GM12878 (cell line): Measurements from ENCODE around the gene MCEMP1. TPM values are rescaled to one million over a fixed set of nuclear protein-coding genes. Genes with fewer than 3 reads are reported as not detected.

Experiments used
- ATAC-seq: fragments of 200-7000 bp; cut with Tn5 transposase; 3 replicates; pipeline ENCODE4 v1.9.1; 2020; ENCODE audit warnings: mild to moderate bottlenecking, moderate library complexity
- BruUV-seq: library from RNA; stranded (reverse); fragments of 400-500 nt; replicated peaks from 2 replicates; lab custom pipeline; 2021; lab: Mats Ljungman, UMichigan
- CTCF ChIA-PET: fragments of 300-600 bp; sonication (Branson Sonifier 250); formaldehyde crosslinking; extraction: SDS; loops from one replicate; lab custom pipeline; 2021; ENCODE audit warnings: inconsistent platforms; lab: Yijun Ruan, JAX
- POLR2A ChIA-PET: fragments of 350-600 bp; formaldehyde crosslinking; extraction: SDS; loops from one replicate; lab custom pipeline; 2021; ENCODE audit warnings: inconsistent platforms; lab: Charles Lee
- RAD21 ChIA-PET: fragments of 300-600 bp; sonication (Branson Sonifier 250); formaldehyde crosslinking; loops from one replicate; lab custom pipeline; 2023; ENCODE audit warnings: antibody characterized with exemption; ENCODE audit not compliant: unreplicated experiment; lab: Charles Lee
- SMC1A ChIA-PET: fragments of 300-600 bp; sonication (Branson Sonifier 250); formaldehyde crosslinking; loops from one replicate; lab custom pipeline; 2023; ENCODE audit not compliant: unreplicated experiment, uncharacterized antibody; lab: Charles Lee
- DNase-seq: peaks from one replicate; pipeline ENCODE4 v3.0.0-alpha.2; 2011; ENCODE audit warnings: low read depth, low spot score
- FAIRE-seq: peaks from 3 replicates; lab custom pipeline; 2011; peaks lifted over from hg19 to GRCh38; lab: Jason Lieb, UNC
- H2AFZ ChIP-seq: 2 replicates; pipeline ENCODE4 v1.6.0; 2011; ENCODE audit warnings: low read depth, low read length, control low read depth; ENCODE audit not compliant: control insufficient read depth
- H3K27ac ChIP-seq: 2 replicates; pipeline ENCODE4 v1.5.1; 2011; ENCODE audit warnings: control low read depth; ENCODE audit not compliant: control insufficient read depth, insufficient read depth
- H3K27me3 ChIP-seq, 2 experiments: replicated peaks in 1 of 2; 2 replicates each; pipeline versions ENCODE4 v1.6.0 to v1.6.1; 2011; ENCODE audit warnings: low read length in 1 of 2; ENCODE audit not compliant: control insufficient read depth in 2 of 2, insufficient read depth in 2 of 2
- H3K36me3 ChIP-seq, 2 experiments: 2 replicates each; pipeline ENCODE4 v1.5.1; 2011; ENCODE audit warnings: low read length in 1 of 2; ENCODE audit not compliant: control insufficient read depth in 2 of 2, insufficient read depth in 2 of 2
- H3K4me1 ChIP-seq: 2 replicates; pipeline ENCODE4 v1.6.1; 2011; ENCODE audit warnings: mild to moderate bottlenecking, low read length, moderate library complexity, mixed read lengths; ENCODE audit not compliant: control insufficient read depth, insufficient read depth
- H3K4me2 ChIP-seq: 2 replicates; pipeline ENCODE4 v1.6.0; 2011; ENCODE audit warnings: control low read depth; ENCODE audit not compliant: control insufficient read depth, insufficient read depth
- H3K4me3 ChIP-seq: fragments of 200-600 bp; sonication (generic); 2 replicates; pipeline ENCODE4 v1.5.1; 2016
- H3K79me2 ChIP-seq: 2 replicates; pipeline ENCODE4 v1.6.0; 2011; ENCODE audit warnings: low read length; ENCODE audit not compliant: control insufficient read depth, insufficient read depth
- H3K9ac ChIP-seq: 2 replicates; pipeline ENCODE4 v1.8.0; 2011; ENCODE audit warnings: low read length, control low read depth, mixed read lengths; ENCODE audit not compliant: control insufficient read depth, insufficient read depth
- H3K9me3 ChIP-seq: replicated peaks from 3 replicates; pipeline ENCODE4 v1.5.1; 2011; ENCODE audit warnings: mild to moderate bottlenecking, low read length; ENCODE audit not compliant: control insufficient read depth, insufficient read depth
- H4K20me1 ChIP-seq: 2 replicates; pipeline ENCODE4 v1.6.0; 2011; ENCODE audit not compliant: control insufficient read depth, insufficient read depth
- CREM ChIP-seq: IDR thresholded peaks from 2 replicates; pipeline ENCODE4 v1.6.1; 2014; ENCODE audit warnings: antibody characterized with exemption, low read depth
- GATAD2B ChIP-seq: fragments of 450-650 bp; conservative IDR thresholded peaks from 2 replicates; pipeline ENCODE4 v1.6.1; 2017; ENCODE audit warnings: low read depth, mild to moderate bottlenecking, moderate library complexity
- HCFC1 ChIP-seq: fragments of 150-350 bp; IDR thresholded peaks from 2 replicates; pipeline ENCODE4 v1.6.1; 2014; ENCODE audit warnings: low read length
- IKZF1 ChIP-seq: fragments of 450-650 bp; conservative IDR thresholded peaks from 2 replicates; pipeline ENCODE4 v1.6.1; 2017; ENCODE audit warnings: antibody characterized with exemption, mild to moderate bottlenecking
- JUND ChIP-seq: IDR thresholded peaks from 2 replicates; pipeline ENCODE4 v1.6.1; 2012; ENCODE audit warnings: low read depth, mild to moderate bottlenecking, low read length, improper control_type of control experiment, moderate library complexity
- LARP7 ChIP-seq: fragments of 450-650 bp; IDR thresholded peaks from 2 replicates; pipeline ENCODE4 v1.6.1; 2017; ENCODE audit warnings: mild to moderate bottlenecking
- MEF2B ChIP-seq: fragments of 450-650 bp; IDR thresholded peaks from 2 replicates; pipeline ENCODE4 v1.6.1; 2018; ENCODE audit warnings: mild to moderate bottlenecking, moderate library complexity; ENCODE audit not compliant: partially characterized antibody, poor library complexity, severe bottlenecking
- MTA3 ChIP-seq: IDR thresholded peaks from 2 replicates; pipeline ENCODE4 v1.6.1; 2012; ENCODE audit warnings: low read length, inconsistent platforms, borderline replicate concordance
- RBBP5 ChIP-seq: fragments of 200-600 bp; sonication (generic); conservative IDR thresholded peaks from 2 replicates; pipeline ENCODE4 v1.6.1; 2016
- ZBED1 ChIP-seq: IDR thresholded peaks from 2 replicates; pipeline ENCODE4 v1.6.1; 2016; ENCODE audit warnings: borderline replicate concordance
- ZNF274 ChIP-seq: IDR thresholded peaks from one replicate; pipeline ENCODE4 v1.8.0; 2011; ENCODE audit not compliant: insufficient read length, insufficient read depth
- WGBS: methylation state at CpG from one replicate; pipeline ENCODE4 v1.1.6; 2016; ENCODE audit warnings: low lambda C conversion rate; ENCODE audit not compliant: insufficient replicate concordance, insufficient coverage; ENCODE audit errors: missing lambda C conversion rate; 5-methylcytosine and 5-hydroxymethylcytosine counted together
- in situ Hi-C: fragments of 300-500 bp; cut with MboI; formaldehyde crosslinking; loops from 9 replicates; pipeline ENCODE4 v1.14.3; 2018; ENCODE audit warnings: mixed read lengths
- intact Hi-C: fragments of 100-400 bp; cut with micrococcal nuclease; formaldehyde crosslinking; loops from one replicate; pipeline ENCODE4 v1.14.2; 2022; ENCODE audit not compliant: unreplicated experiment
- polyA plus RNA-seq, 11 experiments: library from polyadenylated mRNA; depleted of rRNA in 4 of 11; unstranded in 6 of 11; stranded (reverse) in 5 of 11; fragments of >200 nt; fragmentation: Nextera tagmentation in 4 of 11; fragmentation: Illumina TruSeq in 1 of 11; extraction: Ambion mirVana in 4 of 11; extraction: Trizol in 1 of 11; gene quantifications; 1 replicate in 1 of 11; 2 replicates in 10 of 11; pipeline versions ENCODE4 v1.2.1 to v1.2.3, GENCODE V29; 2011 to 2016; ENCODE audit warnings: inconsistent platforms in 2 of 11, missing spikeins in 2 of 11, low read depth in 1 of 11
- total RNA-seq, 4 experiments: library from RNA; depleted of rRNA in 3 of 4; stranded (reverse); fragments of >200 nt in 3 of 4; fragmentation: Illumina TruSeq in 1 of 4; extraction: Trizol in 1 of 4; gene quantifications; 2 replicates each; pipeline versions ENCODE4 v1.2.1 to v1.2.3, GENCODE V29; 2013 to 2021
- TF ChIP-seq, protein P1 (sequence below): fragments of 450-650 bp; IDR thresholded peaks from 2 replicates; pipeline ENCODE4 v1.6.1; 2017; ENCODE audit warnings: antibody characterized with exemption, mild to moderate bottlenecking, moderate library complexity
- TF ChIP-seq, protein P2 (sequence below): fragments of 450-650 bp; IDR thresholded peaks from 2 replicates; pipeline ENCODE4 v1.6.1; 2016; ENCODE audit warnings: mild to moderate bottlenecking
- TF ChIP-seq, protein P3 (sequence below): fragments of 450-650 bp; IDR thresholded peaks from 2 replicates; pipeline ENCODE4 v1.6.1; 2017; ENCODE audit warnings: mild to moderate bottlenecking, moderate library complexity

The MCEMP1 gene
- total and polyA plus RNA-seq, 10 of the 15 experiments (the other 5 are each of a cell fraction or from before 2014, with no cell fraction given) = 0.08 to 0.55 (median 0.26) TPM; not detected in 1

DNA sequence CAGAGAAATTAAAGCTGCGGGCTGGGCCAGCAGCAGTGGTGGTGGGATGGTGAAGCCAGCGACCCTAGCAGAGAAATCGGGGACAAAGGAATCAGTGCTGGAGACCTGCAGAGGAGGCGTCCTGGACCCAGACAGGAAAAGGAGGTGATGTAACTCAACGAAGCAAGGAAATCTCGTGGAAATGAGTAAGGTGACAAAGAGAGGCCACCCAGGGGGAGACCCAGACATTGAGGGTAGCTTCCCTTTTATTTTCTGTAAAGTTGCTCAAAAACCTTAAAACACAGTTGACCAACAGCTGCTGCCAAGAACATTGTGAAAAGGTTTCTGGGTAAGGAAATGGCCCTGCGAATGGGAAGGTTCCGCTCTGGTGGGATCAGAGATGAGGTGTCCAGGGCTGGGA lies 21.3 kb upstream of the MCEMP1 start (continued):
- TF ChIP-seq LARP7 (no peak), IKZF1 (no peak)

- Histone ChIP-seq H3K79me2 (no peaks in the 10 kb centered on the region), H3K9me3 (no peaks in the 10 kb centered on the region), H4K20me1 (no peaks in the 10 kb centered on the region), H3K27ac (no peak overlapping the region), H3K4me3 (no peak overlapping the region), H2AFZ (peak overlapping the region; percentile 51), H3K4me2 (peak overlapping the region; percentile 70; the same call in 1 of the 2 replicates), H3K9ac (no peak overlapping the region), H3K36me3 (no peaks in the 10 kb centered on the region), H3K27me3 (no peaks in the 10 kb centered on the region), H3K4me1 (peaks cover 19% of the 10 kb centered on the region)
- WGBS = 56% methylated on average over 14 of the region's 14 CpGs
- FAIRE-seq (no peak), DNase-seq (no peak), ATAC-seq (no peak)
- ChIA-PET SMC1A (interaction anchor here (0.6 to 1.1 kb wide), 4 partner anchors 20 to 142 kb away, joined by 3 read pairs; no protein-coding TSS in a partner anchor), RAD21 (interaction anchor here (0.6 to 1.1 kb wide), 3 partner anchors 89 to 142 kb away, joined by 3 to 5 read pairs (median 3); no protein-coding TSS in a partner anchor), CTCF (interaction anchor here (1.1 to 1.2 kb wide), 2 partner anchors 23 to 24 kb away, joined by 3 to 5 read pairs; partner anchors contain the start of gene TRAPPC5), POLR2A (interaction anchor here (0.8 kb wide), 1 partner anchor 19 kb away, joined by 4 read pairs; no protein-coding TSS in a partner anchor)
- in situ Hi-C loops = no loop called here
- intact Hi-C loops = no loop called here
- no TSS peak for BruUV-seq
- no peak for TF ChIP-seq HCFC1
- TF ChIP-seq JUND = no peak
- no peak for TF ChIP-seq MEF2B
- TF ChIP-seq, protein P1, sequence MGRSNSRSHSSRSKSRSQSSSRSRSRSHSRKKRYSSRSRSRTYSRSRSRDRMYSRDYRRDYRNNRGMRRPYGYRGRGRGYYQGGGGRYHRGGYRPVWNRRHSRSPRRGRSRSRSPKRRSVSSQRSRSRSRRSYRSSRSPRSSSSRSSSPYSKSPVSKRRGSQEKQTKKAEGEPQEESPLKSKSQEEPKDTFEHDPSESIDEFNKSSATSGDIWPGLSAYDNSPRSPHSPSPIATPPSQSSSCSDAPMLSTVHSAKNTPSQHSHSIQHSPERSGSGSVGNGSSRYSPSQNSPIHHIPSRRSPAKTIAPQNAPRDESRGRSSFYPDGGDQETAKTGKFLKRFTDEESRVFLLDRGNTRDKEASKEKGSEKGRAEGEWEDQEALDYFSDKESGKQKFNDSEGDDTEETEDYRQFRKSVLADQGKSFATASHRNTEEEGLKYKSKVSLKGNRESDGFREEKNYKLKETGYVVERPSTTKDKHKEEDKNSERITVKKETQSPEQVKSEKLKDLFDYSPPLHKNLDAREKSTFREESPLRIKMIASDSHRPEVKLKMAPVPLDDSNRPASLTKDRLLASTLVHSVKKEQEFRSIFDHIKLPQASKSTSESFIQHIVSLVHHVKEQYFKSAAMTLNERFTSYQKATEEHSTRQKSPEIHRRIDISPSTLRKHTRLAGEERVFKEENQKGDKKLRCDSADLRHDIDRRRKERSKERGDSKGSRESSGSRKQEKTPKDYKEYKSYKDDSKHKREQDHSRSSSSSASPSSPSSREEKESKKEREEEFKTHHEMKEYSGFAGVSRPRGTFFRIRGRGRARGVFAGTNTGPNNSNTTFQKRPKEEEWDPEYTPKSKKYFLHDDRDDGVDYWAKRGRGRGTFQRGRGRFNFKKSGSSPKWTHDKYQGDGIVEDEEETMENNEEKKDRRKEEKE = no peak
- TF ChIP-seq CREM = no peak
- TF ChIP-seq, protein P2, sequence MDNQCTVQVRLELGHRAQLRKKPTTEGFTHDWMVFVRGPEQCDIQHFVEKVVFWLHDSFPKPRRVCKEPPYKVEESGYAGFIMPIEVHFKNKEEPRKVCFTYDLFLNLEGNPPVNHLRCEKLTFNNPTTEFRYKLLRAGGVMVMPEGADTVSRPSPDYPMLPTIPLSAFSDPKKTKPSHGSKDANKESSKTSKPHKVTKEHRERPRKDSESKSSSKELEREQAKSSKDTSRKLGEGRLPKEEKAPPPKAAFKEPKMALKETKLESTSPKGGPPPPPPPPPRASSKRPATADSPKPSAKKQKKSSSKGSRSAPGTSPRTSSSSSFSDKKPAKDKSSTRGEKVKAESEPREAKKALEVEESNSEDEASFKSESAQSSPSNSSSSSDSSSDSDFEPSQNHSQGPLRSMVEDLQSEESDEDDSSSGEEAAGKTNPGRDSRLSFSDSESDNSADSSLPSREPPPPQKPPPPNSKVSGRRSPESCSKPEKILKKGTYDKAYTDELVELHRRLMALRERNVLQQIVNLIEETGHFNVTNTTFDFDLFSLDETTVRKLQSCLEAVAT = no peak
- TF ChIP-seq, protein P3, sequence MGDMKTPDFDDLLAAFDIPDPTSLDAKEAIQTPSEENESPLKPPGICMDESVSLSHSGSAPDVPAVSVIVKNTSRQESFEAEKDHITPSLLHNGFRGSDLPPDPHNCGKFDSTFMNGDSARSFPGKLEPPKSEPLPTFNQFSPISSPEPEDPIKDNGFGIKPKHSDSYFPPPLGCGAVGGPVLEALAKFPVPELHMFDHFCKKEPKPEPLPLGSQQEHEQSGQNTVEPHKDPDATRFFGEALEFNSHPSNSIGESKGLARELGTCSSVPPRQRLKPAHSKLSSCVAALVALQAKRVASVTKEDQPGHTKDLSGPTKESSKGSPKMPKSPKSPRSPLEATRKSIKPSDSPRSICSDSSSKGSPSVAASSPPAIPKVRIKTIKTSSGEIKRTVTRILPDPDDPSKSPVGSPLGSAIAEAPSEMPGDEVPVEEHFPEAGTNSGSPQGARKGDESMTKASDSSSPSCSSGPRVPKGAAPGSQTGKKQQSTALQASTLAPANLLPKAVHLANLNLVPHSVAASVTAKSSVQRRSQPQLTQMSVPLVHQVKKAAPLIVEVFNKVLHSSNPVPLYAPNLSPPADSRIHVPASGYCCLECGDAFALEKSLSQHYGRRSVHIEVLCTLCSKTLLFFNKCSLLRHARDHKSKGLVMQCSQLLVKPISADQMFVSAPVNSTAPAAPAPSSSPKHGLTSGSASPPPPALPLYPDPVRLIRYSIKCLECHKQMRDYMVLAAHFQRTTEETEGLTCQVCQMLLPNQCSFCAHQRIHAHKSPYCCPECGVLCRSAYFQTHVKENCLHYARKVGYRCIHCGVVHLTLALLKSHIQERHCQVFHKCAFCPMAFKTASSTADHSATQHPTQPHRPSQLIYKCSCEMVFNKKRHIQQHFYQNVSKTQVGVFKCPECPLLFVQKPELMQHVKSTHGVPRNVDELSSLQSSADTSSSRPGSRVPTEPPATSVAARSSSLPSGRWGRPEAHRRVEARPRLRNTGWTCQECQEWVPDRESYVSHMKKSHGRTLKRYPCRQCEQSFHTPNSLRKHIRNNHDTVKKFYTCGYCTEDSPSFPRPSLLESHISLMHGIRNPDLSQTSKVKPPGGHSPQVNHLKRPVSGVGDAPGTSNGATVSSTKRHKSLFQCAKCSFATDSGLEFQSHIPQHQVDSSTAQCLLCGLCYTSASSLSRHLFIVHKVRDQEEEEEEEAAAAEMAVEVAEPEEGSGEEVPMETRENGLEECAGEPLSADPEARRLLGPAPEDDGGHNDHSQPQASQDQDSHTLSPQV = no peak
- TF ChIP-seq GATAD2B = no peak
- no peak for TF ChIP-seq RBBP5
- no peak for TF ChIP-seq ZNF274
- no peak for TF ChIP-seq MTA3
- no peak for TF ChIP-seq ZBED1
These were observed 19.6 kb upstream of the MCEMP1 start for GRCh38 chr19:7657131-7657751.
